IPS-18c (cell line): ENCODE data around the gene B4GALT5.
A peak's percentile ranks its signal among the peaks of the same experiment; 100 is the strongest.
"Not testable (repeated sequence)": the region's sequence is repeated elsewhere in the genome, so short reads cannot be mapped to it uniquely, and the experiment has no call there.

Source experiments
- H3K4me3 ChIP-seq: 2 replicates; pipeline ENCODE4 v1.7.0; 2013; ENCODE audit warnings: low read depth, mild to moderate bottlenecking, low read length, moderate library complexity; ENCODE audit not compliant: insufficient read depth
- H3K9me3 ChIP-seq: one replicate; pipeline ENCODE4 v1.6.1; 2013; ENCODE audit warnings: mild to moderate bottlenecking, low read length, moderate library complexity; ENCODE audit not compliant: control insufficient read depth, insufficient read depth

Gene B4GALT5

GRCh38 chr20:49741977-49742376 lies 28.3 kb upstream of the B4GALT5 start:
- H3K9me3 ChIP-seq: no peaks in the 10 kb centered on the region
- H3K4me3 ChIP-seq: no peak overlapping the region

DNA sequence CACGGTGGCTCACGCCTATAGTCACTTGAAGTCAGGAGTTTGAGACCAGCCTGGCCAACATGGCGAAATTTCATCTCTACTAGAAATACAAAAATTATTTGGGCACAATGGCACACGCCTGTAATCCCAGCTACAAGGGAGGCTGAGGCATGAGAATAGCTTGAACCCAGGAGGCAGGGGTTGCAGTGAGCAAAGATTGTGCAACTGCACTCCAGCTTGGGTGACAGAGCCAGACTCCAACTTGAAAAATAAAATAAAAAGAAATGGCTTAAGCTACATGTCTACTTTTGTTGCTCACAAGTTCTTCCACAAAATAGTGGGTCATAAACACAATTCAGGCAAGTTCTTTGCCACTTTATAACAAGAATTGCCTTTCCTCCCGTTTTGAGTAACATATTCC lies 27.1 kb upstream of the B4GALT5 start:
- no peak overlapping the region for H3K4me3 ChIP-seq
- H3K9me3 ChIP-seq: no peaks in the 10 kb centered on the region

- Histone ChIP-seq H3K9me3 (no peaks in the 10 kb centered on the region), H3K4me3 (no peak overlapping the region)
Measured at GRCh38 chr20:49739042-49739441, 25.4 kb upstream of the B4GALT5 start.

DNA sequence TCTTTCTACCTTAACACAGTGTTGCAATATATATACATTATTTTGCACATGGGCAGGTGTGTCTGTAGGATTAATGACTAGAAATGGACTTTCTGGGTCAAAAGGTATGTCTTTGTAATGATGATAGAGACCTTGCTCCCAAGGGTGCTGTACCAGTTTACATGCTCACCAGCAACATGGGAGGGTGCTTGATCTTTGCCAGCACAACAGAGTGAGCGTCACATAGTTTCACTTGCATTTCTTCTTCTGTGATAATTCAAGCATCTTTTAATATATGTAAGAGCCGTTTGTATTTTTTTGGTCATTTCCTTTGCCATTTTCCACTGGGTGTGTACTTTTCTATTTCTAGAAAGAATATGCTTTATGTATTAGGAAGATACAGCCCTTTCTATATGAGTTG lies 23.6 kb upstream of the B4GALT5 start:
- Histone ChIP-seq H3K4me3 (no peak overlapping the region), H3K9me3 (no peaks in the 10 kb centered on the region)

DNA sequence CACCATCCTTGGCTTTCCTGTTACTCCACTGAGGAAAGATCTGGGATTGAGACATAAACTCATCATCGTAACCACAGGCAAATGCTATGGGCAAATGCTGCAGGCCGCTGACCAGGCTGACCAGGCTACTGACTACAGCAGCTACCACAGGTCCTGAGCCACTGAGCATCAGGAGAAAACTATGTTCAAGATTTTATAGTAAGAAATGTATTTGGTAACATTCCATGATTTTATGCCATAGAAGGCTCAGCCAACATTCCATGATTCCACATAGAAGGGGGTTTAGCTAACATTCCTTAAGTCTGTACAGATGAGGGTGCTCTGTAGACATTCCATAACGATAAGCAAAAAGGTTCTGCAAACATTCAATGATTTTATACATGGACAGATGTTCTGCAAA lies 16.1 kb upstream of the B4GALT5 start:
- Histone ChIP-seq H3K4me3 (no peak overlapping the region), H3K9me3 (no peaks in the 10 kb centered on the region)

GRCh38 chr20:49727894-49728885 lies 14.5 kb upstream of the B4GALT5 start:
- no peaks in the 10 kb centered on the region for H3K9me3 ChIP-seq
- no peak overlapping the region for H3K4me3 ChIP-seq

GRCh38 chr20:49727478-49727877 lies 13.8 kb upstream of the B4GALT5 start:
- no peak overlapping the region for H3K4me3 ChIP-seq
- H3K9me3 ChIP-seq: no peaks in the 10 kb centered on the region

GRCh38 chr20:49725694-49726093 lies 12.0 kb upstream of the B4GALT5 start:
- Histone ChIP-seq H3K4me3 (no peak overlapping the region), H3K9me3 (no peaks in the 10 kb centered on the region)

GRCh38 chr20:49725224-49725606 lies 11.5 kb upstream of the B4GALT5 start:
- H3K4me3 ChIP-seq, H3K9me3 ChIP-seq: not testable (repeated sequence)

DNA sequence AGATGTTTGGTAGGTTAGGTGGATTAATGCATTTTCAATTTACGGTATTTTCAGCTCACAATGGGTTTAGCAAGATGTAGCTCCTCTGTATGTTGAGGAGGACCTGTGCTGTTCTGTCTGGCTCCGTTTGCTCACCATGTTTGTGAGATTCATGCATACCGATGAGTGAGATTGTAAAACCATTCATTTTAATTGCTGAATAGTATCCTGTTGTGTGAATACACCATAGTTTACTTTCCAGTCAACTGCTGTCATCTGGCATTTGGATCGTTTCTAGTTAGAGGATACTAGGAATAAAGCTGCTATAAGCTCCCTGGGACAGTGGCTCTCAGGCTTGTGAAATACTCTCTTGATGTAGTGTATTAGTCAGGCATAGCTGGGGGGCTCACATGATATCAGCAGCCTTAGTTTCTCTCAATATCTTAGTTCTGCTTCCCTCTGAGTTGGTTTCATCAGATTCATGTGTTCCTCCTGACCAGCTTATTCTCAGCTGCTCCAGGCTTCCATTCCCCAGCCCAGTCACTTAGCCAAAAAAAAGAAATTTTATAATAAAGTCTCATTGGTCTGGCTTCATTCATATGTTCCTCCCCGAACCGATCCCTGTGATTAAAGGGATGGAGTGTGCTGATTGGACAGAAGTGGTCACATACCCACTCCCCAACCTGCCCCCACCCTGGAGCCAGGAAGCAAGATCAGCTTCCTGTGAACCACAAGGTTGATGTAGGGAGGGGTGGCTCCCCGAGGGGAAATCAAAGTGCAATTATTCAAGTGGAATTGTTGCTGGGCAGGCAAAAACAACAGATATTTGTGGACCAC lies 10.9 kb upstream of the B4GALT5 start:
- no peaks in the 10 kb centered on the region for H3K9me3 ChIP-seq

GRCh38 chr20:49723758-49724157 lies 10.1 kb upstream of the B4GALT5 start:
- H3K4me3 ChIP-seq, H3K9me3 ChIP-seq: not testable (repeated sequence)

More for the DNA sequence above, 10.9 kb upstream of the B4GALT5 start:
- H3K4me3 ChIP-seq: no peak overlapping the region

DNA sequence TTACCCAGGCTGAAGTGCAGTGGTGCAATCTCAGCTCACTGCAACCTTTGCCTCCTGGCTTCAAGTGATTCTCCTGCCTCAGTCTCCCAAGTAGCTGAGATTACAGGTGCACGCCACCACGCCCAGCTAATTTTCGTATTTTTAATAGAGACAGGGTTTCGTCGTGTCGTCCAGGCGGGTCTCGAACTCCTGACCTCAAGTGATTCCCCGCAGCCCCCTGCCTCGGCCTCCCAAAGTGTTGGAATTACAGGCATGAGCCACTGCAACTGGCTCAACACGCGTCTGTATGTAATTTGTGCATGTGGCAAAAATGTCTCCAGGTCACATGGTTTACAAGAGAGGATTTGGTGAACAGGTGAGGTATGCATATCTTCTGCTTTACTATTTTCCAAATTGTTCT lies 7.6 kb upstream of the B4GALT5 start:
- not testable (repeated sequence) for H3K9me3 ChIP-seq, H3K4me3 ChIP-seq

DNA sequence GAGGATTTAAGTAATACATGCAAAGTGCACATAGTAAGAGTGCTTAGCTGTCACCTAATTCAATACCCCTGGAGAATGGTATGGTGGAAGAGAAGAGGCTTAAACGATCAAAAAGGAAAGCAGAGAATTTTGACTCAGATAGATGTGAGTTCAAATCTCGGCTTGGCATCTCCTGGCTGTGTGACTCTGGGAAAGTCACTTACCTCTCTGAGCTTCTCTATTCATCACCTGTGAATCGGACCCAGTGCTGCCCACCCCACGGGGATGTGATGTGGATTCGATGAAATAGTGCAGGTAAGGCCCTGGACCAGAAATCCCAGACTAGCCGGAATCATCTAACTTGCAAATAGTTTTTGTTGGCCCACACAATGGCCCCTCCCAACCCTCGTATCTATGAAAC lies 1.8 kb upstream of the B4GALT5 start:
- Histone ChIP-seq H3K9me3 (no peaks in the 10 kb centered on the region), H3K4me3 (no peak overlapping the region)

DNA sequence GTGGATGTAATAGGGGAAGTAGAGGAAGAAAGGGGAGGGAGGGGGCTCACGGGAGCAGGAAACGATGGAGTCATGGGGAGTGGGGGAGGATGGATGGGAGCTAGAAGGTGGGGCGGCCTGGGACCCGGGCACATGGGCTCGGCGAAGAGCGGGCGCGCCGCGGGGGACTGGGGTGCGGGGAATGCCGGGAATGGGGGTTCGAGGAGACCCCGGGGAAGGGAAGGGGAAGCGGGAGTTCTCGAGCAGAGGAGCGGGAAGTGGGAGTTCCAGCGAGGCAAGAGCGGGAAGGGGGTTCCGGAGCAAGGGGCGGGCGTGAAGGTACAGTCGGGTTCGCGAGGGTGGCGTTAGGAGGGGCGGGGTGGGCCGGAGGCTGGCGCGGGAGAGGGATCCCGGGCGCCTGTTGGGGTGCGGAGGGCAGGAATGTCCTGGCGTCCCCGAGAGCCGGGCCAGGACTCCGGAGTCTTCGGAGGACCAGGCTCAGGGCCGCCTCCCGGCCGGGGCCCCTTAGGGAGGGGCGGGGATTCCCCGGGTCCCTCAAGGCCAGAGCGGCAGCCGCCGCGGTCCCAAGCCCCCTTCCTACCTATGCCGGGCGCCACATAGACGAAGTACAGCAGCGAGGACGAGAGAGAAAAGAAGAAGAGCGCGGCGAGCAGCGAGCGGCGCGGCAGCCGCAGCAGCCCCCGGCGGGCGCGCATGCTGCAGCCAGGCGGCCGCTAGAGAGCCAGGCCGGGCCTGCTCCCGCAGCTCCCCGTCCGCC lies 504 bp downstream of the B4GALT5 start:
- Histone ChIP-seq H3K9me3 (no peaks in the 10 kb centered on the region), H3K4me3 (peak overlapping the region; percentile 83)

DNA sequence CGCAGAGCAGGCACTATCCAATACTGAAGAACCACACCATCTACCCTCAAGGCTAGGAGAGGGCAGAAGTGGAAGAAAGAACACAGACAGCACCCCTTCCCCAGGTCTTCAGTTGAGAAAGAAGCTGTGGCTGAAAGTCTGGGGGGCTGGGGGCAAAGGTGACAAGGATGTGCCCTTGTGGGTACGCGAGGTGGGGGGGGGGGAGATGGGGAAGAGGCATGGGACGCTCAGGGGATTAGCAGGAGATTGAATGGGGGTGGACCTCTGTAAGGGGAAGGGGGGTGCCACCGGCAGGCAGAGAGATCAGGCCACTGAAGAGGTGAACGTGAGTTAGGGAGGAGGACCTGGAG lies 1.1 kb downstream of the B4GALT5 start:
- Histone ChIP-seq H3K9me3 (no peaks in the 10 kb centered on the region), H3K4me3 (peak overlapping the region; percentile 83)

- peak overlapping the region; percentile 83 for H3K4me3 ChIP-seq
- H3K9me3 ChIP-seq: no peaks in the 10 kb centered on the region
Measured at GRCh38 chr20:49712118-49712517, 1.6 kb downstream of the B4GALT5 start.

GRCh38 chr20:49711667-49711987 lies 2.1 kb downstream of the B4GALT5 start:
- Histone ChIP-seq H3K4me3 (peak overlapping the region; percentile 83; the same call in 1 of the 2 replicates), H3K9me3 (no peaks in the 10 kb centered on the region)
